HG03175 (cell line): ENCODE data around the gene SEMA3B.
"Not testable (repeated sequence)": the region's sequence is repeated elsewhere in the genome, so short reads cannot be mapped to it uniquely, and the experiment has no call there.

Source experiments
- ATAC-seq: cut with Tn5 transposase; IDR thresholded peaks from one replicate; pipeline ENCODE4 v1.9.1; 2021; ENCODE audit warnings: mild to moderate bottlenecking, moderate library complexity; ENCODE audit not compliant: unreplicated experiment

Gene SEMA3B

DNA sequence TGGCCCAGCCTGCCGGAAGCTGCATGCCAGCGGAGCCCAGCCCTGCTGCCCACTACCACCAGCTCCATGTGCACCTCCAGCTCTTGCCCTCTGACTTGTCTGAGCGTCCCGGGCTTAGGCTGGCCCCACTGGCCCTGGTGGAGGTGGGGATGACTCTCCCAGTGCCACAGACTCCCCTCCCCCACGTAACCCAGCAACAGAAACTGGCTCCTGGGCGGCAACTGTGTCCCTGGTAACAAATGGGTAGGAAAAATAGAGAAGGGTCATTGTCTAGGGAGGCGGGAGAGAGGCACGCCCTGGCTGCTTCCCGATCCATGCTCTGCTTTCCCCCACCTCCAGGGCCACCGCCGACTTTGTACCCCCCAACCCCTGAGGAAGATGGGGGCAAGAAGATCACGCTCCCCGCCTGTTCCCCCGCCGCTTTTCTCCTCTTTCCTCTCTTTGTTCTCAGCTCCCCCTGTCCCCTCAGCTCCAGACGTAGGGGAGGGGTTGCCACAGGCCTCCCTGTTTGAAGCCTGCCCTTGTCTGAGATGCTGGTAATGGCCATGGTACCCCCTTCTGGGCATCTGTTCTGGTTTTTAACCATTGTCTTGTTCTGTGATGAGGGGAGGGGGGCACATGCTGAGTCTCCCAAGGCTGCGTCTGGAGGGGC is 10.8 kb upstream of the SEMA3B start:
- no peak for ATAC-seq

DNA sequence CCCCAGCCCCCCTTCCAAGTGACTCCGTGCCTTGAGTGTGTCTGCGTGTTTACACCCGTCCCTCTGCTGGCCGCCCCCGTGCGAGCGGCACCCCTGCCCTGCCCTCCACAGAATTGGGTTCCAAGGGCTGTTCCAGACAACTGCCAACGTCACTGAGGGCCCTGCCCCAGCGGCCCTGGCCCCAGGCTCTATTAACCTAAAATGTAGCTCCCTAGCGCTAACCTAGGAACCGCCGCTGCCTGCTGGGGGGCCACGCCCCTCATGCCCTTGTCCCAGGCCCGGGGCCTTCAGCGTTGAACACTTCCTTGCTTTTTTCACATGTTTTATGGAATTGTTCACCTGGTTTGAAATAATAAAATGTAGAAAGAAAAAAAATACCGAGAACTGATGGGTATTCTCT is 10.0 kb upstream of the SEMA3B start:
- ATAC-seq, result no peak

DNA sequence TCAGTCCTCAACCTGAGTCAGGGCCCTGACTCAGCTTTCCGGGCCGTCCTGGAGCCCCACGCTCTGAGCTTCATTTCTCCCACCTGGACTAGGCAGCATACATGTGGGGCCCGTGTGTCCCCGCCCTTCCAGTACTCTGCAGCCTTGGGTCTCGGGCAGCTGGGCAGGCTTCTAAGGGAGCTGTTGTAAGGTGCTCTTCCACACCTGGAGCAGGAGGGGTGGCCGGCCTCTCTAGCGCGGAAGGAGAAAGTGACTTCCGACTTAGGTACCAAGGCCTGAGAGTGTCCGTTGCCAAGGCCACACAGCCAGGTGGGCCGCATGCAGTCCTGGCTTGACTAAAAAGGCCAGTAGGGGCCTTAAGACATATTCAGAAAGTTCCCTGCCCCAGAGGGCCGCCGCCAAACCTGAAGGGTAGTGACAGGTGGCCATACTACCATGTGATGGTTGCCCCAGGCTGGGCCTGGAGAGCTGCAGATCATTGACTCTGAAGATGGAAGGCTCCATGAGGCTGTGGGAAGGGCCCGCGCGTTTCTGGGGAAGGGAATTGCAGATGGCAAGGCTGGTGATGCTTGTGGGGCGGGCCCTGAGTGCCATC is 9.4 kb upstream of the SEMA3B start:
- peak; percentile 15 for ATAC-seq

DNA sequence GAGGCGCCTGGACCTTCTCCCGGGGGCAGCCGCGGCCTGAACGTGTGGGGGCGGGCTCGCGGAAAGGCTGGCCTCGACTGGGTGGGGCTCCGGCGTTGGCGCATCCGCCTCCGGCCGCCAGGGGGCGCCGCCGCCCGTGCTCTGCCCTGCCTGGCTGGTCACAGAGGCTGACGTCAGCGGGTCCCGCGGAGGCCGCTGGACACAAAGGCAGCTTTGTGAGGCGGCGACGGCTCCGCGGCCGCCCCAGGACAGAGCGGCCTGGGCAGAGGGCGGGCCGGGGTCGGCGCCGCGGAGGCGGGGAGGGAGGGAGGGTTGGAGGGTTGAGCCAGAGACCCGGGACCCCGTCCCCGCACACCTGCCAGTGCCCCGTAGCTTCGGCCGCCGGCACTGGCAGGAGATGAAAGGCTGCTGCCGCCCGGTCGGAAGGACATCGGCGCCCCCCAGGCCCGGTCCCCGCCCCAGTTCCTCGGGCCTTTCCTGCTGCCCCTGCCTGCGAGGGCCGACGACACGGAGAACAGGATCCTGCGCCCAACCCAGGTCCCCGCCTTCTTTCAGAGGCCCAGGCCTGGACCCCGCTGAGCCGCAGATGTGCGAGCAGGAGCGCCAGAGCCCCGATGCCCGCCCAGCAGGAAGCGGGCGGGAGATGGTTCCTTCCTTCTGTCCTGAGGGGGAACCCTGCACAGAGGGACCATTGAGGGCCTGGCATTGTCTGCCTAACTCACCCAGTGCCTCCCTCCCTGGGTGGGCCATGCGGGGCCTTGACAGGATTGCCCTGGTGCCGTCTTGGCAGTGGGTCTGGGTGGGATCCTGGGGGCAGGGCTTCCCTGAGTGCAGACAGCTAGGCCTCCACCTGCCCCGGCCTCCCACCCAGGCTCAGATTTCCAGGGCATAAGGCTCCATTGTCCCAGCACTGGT is 8.7 kb upstream of the SEMA3B start:
- peak; percentile 84 for ATAC-seq

DNA sequence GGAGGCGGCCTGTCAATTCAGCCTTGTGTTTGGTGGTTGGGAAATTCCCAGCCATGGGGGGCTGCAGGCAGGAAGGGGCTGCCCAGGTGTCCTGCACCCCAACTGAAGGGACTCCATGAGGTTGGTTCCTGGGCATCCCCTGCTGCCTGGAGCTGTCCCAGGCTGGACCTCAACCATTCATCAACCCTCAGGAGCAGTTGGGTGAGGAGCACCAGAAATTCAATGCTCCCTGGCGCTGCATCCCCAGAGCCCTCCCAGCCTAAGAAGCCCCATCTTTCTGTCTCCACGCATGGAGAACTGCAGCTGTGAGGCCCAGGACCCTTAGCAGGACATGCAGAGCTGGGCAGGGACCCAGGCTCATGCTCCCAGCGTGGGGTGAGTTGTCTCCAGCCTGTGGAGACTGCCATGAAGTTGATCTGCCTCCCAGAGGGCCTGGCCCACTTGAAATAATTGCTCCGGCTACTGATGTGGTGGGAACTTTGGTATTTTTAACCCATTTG is 8.0 kb upstream of the SEMA3B start:
- ATAC-seq, result no peak

DNA sequence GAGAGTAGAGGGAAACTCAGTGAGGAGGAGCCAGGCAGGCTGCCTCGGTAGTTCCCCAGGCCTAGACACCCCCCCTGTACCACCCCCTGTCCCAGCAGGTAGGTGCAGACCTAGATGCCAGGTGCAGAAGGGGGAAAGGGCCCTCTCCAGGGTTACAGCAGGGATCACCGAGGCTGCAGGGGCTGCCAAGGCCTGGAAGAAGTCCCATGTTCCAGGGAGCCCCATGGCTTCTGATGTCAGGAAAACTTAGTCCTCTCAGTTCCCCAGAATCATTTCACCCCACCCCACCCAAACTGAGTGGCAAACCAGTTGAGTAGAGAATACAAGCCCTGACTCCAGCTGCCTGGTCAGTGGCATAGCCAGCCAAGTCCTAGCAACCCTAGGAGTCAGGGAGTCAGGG is 7.4 kb upstream of the SEMA3B start:
- ATAC-seq, result no peak

DNA sequence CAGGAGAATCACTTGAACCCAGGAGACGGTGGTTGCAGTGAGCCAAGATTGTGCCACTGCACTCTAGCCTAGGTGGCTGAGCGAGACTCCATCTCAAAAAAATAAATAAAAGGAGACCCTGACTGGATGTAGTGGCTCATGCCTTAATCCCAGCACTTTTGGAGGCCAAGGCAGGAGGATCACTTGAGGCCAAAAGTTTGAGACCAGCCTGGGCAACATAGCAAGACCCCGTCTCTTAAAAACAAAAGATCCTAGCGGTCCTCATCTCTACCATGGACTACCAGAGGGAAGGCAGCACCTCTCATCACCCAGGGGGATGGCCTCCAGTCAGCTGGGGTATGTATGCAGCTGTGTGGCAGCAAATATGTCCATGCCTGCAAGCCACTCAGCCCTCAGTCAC is 6.7 kb upstream of the SEMA3B start:
- not testable (repeated sequence) for ATAC-seq

DNA sequence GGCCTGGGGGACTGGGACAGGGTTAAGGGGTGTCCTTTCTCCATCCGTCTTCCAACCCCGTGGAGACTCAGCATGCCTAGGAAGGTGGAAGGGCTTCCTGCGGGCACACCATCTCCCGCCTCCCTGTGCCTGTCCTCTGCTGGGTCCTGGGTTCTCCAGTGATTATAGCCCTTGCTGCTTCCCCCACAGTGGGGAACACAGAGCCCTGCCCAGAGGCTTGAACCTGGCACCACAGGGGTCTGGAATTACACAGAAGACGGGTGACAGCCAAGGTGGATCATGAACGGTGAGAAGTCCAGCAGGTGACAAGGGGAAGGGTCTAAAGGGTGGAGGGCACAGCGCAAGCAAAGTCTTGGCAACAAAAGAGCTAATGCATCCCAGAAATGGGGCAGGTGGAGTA is 6.2 kb upstream of the SEMA3B start:
- ATAC-seq, result no peak

DNA sequence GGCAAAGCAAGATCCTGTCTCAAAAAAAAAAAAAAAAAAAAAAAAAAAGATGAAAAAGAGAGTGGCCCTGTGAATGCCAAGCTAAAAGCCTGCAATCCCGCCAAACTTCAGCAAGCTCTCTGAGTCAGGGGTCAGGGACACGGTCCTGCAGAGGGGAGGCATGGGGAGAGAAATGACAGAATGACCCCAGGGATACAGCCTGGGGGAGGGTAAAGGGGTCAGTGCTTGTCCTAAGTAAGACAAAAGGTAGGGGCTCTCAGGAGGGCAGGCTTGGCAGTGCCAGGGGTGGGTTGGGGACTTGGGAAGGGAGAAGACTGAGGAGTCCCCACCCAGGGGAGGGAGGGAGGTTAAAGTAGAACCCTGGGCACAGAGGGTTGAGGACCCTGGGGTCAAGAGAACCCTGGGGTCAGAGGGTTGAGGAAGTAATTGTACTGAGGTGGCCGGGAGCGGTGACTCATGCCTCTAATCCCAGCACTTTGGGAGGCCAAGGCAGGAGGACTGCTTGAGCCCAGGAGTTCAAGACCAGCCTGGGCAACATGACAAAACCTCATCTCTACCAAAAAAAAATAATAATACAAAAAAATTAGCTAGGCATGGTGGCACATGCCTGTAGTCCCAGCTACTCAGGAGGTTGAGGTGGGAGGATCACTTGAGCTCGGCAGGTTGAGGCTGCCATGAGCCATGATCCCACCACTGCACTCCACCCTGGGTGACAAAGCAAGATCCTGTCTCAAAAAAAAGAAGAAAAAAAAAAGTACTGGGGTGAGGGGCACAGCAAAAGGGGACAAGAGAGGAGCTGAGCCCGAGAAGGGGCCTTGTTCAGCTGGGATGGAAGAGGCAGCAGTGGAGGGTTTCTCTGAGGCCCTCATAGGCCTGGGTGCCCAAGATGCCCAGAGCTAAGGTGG is 5.2 kb upstream of the SEMA3B start:
- ATAC-seq, result no peak

DNA sequence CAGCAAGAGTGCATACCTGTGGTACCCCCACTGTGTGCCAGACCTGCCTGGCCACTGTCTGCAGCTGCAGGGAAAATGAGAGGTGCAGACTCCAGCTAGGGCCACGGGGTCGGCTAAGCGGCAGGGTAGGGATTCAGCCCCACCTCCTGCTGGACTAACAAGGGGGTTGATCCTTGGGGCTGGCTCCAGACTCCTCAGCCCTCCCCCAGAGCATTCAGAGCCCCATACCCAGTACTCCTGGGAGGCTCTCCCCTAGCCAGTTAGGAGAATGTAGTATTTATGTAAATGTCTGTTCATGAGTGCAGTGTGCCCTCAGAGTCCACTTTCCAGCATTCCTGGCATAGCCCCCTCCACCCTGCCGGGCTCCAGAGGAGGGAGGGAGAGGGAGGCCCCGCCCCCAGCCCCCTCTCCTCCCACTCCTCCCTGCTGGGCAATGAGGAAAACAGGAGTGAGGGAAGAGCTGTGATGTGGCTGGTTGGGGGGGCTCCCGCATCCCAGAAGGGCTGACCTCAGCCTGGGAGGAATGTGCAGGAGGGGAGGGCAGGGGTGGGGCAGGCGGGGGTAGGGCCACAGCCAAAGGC is 4.5 kb upstream of the SEMA3B start:
- no peak for ATAC-seq

DNA sequence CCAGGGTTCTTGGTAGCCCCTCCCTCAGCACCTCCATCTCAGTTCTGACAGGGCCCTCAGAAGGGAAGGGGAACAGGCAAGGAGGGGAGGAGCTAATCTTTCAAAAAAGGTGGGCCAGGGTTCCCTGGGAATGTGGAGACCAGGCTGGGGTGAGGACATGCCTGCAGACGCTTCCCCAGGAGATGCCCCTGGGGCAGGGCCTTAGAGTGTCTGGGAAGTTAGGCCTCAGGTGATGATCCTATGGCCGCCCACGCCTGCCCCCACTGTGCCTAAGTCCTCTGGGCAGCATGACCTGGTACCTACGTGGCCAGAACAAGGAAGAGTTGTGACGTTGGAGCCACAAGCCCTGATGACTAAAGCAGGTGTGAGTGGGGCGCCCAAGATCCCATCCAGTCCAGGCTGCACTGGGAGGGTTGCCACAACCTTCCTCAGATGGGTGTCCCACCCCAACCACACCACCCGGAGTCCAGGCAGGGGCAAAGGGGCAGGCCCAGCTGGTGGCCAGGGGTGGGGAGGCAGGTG is 3.9 kb upstream of the SEMA3B start:
- ATAC-seq, result no peak

DNA sequence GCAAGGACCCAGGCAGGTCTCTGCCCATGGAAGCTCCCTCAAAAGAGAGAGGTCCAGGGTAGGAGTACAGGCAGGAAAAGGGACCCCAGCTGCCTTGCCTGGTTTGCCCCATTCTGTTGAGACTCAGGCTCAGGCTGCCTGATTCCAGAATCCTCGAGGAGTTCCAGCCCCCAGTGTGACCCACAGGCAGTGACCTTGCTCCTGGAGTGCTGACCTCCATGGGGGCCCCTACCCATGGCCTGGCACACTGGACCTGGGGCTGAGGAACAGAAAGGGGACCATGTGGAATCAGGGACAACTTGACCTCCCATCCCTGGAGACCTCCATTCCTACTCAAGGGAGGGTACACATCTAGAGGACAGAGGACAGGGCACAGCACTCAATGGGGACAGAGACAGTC is 3.4 kb upstream of the SEMA3B start:
- no peak for ATAC-seq

DNA sequence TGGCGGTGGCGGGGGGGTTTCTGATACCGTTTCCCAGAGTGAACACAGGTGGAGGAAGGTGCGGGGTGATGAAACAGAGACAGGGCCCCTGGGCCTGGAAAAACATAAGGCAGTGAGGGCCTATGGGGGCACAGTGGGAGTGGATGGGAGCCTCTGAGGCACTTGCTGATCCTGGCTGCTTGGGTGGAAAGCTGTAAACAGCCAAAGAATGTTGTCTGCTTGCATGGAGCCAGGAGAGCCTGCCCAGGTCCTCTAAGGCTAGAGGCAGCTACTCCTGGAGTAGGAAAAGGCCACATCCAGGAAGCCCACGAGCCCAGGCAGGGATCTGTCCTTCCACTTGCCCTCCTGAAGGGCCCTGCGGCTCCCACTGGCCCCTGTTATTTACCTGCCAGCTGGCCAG is 2.9 kb upstream of the SEMA3B start:
- ATAC-seq, result no peak

DNA sequence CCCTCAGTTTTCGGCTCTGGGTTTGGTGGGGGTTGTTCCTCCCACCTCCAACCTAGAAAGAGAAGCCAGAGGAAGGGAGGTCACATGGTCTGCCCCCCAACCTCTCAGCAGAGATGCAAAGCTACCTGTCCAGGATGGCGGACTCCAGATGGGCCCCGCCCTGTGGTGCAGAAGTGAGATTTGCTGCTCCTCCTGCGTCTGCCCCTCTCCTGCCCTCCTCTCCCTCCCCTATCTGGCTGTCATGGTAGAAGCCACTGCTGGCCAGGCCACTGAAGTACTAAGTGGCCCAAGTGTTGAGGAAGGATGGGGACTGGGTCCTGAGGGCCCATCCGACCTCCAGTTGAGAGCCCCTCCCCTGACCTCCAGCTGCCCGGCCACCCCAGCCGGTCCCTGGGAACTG is 2.1 kb upstream of the SEMA3B start:
- no peak for ATAC-seq

DNA sequence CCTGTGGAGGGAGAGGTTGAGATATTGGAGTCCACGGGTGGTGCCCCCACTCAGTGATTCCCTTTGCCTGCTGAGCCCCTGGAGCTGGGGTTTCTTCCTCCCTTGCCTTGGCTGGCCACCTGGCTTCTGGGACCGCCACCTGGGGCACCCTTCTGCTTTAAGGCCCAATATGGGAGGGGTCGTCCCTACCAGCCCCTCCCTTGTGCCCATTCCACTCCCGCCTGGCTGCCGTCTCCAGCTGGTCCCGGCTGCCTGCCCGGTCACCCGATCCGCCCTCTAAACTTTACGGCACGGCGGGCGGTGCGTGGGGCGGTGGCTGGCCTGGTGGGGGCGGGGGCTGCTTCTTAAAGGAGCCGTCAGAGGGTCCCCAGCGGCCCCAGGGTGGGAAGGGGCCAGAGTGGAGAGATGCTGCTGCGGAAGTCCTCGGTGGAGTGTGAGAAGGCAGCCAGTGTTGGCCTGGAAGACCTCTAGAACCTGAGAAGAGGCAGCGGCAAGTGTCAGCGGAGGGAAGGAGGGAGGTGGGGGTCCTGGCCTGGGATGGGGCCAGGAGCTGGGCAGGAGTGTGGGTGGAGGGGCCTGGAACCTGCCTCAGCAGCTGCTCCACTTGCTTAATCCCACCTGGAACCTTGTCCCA is 1.6 kb upstream of the SEMA3B start:
- ATAC-seq, result no peak

DNA sequence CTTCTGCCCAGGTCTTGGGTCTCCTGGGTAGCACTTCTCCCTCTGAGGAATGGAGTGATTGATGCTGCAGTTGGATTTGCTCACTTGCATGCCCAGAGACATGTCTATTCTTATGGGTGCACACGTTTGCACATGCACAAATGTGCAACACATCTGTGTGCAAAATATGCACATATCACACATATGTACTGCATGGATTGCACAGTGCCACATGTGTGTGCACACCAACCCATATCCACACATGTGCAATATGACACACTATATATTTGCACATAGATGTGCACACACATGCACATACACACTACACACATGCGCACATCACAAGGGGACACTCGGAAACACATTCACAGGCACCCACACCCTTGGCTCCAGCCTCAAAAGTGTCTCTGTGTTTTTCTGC is 671 bp upstream of the SEMA3B start:
- no peak for ATAC-seq

DNA sequence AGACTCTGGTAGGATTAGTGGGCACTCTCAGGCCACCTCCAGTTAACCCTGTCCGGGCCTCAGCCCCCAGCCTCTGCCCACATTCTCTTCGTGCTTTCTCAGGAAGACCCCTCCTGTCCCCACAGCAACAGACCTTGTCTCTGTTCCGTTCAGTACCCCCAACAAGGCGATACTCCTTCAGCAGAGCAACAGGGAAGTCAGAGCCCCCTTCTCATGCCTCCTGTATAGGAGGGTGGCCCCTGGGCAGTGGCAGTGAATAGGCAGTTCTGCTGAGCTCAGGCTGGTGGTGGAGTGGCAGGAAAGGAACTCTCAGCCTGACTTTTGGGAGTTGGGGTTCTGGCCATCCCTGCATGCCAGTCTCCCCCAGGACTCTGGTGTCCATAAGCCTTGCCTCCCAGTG is 513 bp downstream of the SEMA3B start:
- ATAC-seq, result no peak

DNA sequence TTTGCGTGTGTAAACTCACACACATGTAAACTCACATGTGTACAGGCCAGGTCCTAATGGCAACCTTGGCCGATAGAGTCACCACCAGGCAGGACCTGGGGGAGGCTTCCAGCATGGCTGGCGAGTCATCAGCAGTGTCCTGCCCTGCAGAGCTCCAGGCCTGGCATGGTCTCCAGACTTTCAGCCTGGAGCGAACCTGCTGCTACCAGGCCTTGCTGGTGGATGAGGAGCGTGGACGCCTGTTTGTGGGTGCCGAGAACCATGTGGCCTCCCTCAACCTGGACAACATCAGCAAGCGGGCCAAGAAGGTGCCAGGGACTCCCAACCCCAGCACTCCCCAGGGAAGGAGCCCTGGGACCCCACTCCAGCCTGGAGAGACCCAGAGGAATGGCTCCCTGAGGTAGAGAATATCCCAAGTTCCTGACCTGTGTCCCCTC is 1.0 kb downstream of the SEMA3B start:
- no peak for ATAC-seq

DNA sequence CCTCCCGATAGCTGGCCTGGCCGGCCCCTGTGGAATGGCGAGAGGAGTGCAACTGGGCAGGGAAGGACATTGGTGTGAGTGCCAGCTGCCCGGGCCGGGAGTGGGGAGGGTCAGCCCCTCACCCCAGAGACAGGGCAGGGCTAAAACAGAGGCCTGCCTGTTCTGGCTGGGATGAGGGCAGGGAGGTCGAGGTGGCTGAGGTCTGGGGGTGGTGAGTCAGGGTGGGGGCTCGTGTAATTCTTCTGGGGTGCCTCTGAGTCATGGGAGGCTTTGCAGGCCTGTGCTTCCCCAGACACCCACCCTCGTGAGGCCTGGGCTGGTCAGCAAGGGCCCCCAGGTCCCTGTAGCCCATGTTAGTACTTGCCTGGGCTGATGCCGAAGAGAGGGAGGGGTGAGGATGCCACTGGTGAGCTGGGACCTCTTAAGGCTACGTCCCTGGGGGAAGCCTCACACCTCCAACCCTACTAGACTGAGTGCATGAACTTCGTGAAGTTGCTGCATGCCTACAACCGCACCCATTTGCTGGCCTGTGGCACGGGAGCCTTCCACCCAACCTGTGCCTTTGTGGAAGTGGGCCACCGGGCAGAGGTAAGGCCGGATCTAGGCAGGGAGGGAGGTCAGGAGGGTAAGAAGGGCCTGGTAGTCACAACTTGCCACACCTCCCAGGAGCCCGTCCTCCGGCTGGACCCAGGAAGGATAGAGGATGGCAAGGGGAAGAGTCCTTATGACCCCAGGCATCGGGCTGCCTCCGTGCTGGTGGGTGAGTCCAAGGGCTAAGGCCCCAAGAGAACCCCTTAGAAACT is 1.7 kb downstream of the SEMA3B start:
- no peak for ATAC-seq
